Activated CD8-positive, alpha-beta T cell treated with anti-CD3 and anti-CD28 coated beads, Interleukin-2, amount 10 ng/mL, durations not matched to agents 7 days and 5 days (primary cell): ENCODE measurements around the gene GPHN. TPM values are rescaled to one million over a fixed set of nuclear protein-coding genes. Genes with fewer than 3 reads are reported as not detected.
"Not testable (repeated sequence)": the region's sequence is repeated elsewhere in the genome, so short reads cannot be mapped to it uniquely, and the experiment has no call there.

ENCODE experiments used
- ATAC-seq: fragments of 150-1000 bp; cut with Tn5 transposase; one replicate; pipeline ENCODE4 v1.10.0; 2021; ENCODE audit warnings: moderate library complexity
- CTCF ChIA-PET: fragments of 350-600 bp; sonication (Branson Sonifier 250); formaldehyde crosslinking; loops from one replicate; lab custom pipeline; 2021; ENCODE audit warnings: antibody characterized with exemption; lab: Charles Lee
- POLR2A ChIA-PET: fragments of 350-600 bp; sonication (Branson Sonifier 250); formaldehyde crosslinking; loops from one replicate; lab custom pipeline; 2021; ENCODE audit warnings: antibody characterized with exemption; lab: Charles Lee
- DNase-seq: peaks from one replicate; pipeline ENCODE4 v3.0.0-alpha.2; 2020
- H3K27ac Mint-ChIP-seq: one replicate; pipeline ENCODE4 v1.8.0; 2021; ENCODE audit warnings: mild to moderate bottlenecking, mixed read lengths
- H3K27me3 Mint-ChIP-seq: one replicate; pipeline ENCODE4 v1.8.0; 2021; ENCODE audit warnings: low read depth, mixed read lengths
- H3K36me3 Mint-ChIP-seq: one replicate; pipeline ENCODE4 v1.8.0; 2021; ENCODE audit warnings: low read depth, mixed read lengths
- H3K4me1 Mint-ChIP-seq: one replicate; pipeline ENCODE4 v1.8.0; 2021; ENCODE audit warnings: low read depth, mixed read lengths
- H3K4me3 Mint-ChIP-seq: one replicate; pipeline ENCODE4 v1.8.0; 2021; ENCODE audit warnings: mild to moderate bottlenecking, mixed read lengths
- H3K9me3 Mint-ChIP-seq: one replicate; pipeline ENCODE4 v1.8.0; 2022; ENCODE audit warnings: mixed read lengths; ENCODE audit not compliant: insufficient read depth
- total RNA-seq, 2 experiments: library from RNA; stranded (reverse); gene quantifications; one replicate each; pipeline ENCODE4 v1.2.3, GENCODE V29; 2021

The GPHN gene
- total RNA-seq, 2 experiments from 2014 or later: 14.4 to 15.9 TPM

DNA sequence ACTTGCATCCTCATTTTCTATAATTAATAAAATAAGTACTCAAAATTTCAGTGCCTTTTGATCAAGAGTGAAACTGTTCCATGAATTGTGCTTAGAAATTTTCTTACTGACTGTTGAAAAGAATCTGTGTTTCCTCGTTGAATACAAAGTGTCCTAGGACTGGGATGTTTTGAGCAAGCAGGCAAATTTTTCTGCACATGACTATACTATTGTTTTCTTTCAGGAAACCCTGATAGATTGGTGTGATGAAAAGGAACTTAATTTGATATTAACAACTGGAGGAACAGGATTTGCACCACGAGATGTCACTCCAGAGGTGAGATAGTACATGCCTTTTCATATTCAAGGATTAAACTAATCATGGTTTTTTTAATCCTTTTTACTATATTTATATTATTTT is 316.3 kb downstream of the GPHN start:
- H3K27me3 Mint-ChIP-seq: no peaks in the 10 kb centered on the region
- no peak overlapping the region for H3K4me3 Mint-ChIP-seq
- no peaks in the 10 kb centered on the region for H3K36me3 Mint-ChIP-seq
- DNase-seq (no peak), ATAC-seq (no peak)
- H3K9me3 Mint-ChIP-seq: no peaks in the 10 kb centered on the region
- CTCF ChIA-PET: interaction anchor here (1.2 kb wide), 1 partner anchor 32 kb away, joined by 3 read pairs; no protein-coding TSS in a partner anchor
- POLR2A ChIA-PET: no interaction called here
- no peak overlapping the region for H3K27ac Mint-ChIP-seq
- H3K4me1 Mint-ChIP-seq: peaks cover 3% of the 10 kb centered on the region

DNA sequence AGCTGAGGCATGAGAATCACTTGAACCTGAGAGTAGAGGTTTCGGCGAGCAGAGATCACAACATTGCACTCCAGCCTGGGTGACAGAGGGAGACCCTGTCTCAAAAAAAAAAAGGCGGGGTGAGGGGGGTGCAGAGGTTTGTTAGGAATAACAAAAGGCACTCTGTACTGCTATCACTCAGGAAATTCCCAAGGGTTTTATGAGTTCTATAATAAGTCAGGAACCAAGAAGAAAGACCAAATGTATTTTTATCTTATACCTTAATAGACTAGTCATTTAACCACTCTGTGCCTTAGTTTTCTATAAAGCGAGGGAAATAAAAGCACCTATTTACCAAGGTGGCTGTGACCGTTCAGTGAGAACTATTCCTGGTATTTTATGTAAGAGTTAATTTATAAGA is 319.2 kb downstream of the GPHN start:
- H3K9me3 Mint-ChIP-seq: no peaks in the 10 kb centered on the region
- POLR2A ChIA-PET: no interaction called here
- CTCF ChIA-PET: no interaction called here
- H3K36me3 Mint-ChIP-seq: no peaks in the 10 kb centered on the region
- H3K4me3 Mint-ChIP-seq: no peak overlapping the region
- no peak for ATAC-seq
- peaks cover 3% of the 10 kb centered on the region for H3K4me1 Mint-ChIP-seq
- H3K27me3 Mint-ChIP-seq: no peaks in the 10 kb centered on the region
- DNase-seq: no peak
- no peak overlapping the region for H3K27ac Mint-ChIP-seq

DNA sequence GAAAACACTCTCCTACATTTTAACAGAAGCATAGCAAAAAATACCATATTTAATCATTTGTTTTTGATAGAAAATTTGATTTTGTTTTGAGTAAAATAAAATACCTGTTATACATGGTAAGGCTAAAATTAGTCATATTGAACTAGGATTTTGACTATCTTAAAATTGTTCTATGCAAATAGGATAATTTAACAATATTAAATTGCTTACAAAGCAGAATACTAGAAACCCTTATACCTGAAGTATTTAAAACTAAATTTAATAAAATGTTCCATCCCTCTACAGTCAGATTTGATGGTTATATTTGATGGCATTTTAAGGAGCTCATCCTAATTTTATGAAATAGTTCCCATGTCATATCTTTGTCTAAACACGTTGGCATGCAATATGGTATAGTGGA is 323.2 kb downstream of the GPHN start:
- Mint-ChIP-seq H3K4me3 (no peak overlapping the region), H3K9me3 (no peaks in the 10 kb centered on the region), H3K4me1 (no peaks in the 10 kb centered on the region), H3K36me3 (no peaks in the 10 kb centered on the region), H3K27ac (no peak overlapping the region), H3K27me3 (no peaks in the 10 kb centered on the region)
- DNase-seq: no peak
- ATAC-seq: no peak
- POLR2A ChIA-PET: no interaction called here
- CTCF ChIA-PET: no interaction called here

DNA sequence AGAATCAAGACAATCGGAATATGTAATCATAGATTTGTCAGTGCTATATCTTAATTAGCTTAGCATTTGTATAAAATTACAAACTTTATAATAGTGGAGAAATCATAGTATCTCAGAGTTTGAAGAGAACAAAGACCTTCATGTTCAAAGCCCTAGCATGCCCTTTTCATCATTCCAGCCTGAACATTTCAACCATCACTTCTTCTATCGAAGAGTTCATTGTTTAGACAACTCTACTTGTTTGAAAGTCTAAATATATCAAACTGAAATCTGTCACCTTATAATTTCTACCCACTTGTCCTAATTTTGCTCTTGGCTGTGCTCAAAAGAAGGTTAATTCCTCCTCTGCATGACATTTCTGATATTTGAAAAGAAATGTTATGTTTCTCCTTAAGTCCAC is 325.9 kb downstream of the GPHN start:
- POLR2A ChIA-PET: no interaction called here
- ATAC-seq (no peak), DNase-seq (no peak)

DNA sequence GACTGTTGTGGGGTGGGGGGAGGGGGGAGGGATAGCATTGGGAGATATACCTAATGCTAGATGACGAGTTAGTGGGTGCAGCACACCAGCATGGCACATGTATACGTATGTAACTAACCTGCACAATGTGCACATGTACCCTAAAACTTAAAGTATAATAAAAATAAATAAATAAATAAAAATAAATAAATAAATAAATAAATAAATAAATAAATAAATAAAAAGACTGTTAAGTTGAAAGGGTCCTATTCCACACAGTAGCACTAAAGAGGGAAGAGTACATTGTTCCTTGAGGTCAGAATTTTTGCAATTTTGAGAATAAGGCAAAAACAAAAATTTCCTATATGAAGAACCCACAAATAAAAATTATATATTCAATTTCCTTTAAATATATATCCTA is 329.5 kb downstream of the GPHN start:
- H3K27ac Mint-ChIP-seq, ATAC-seq, POLR2A ChIA-PET, H3K4me1 Mint-ChIP-seq, DNase-seq, H3K27me3 Mint-ChIP-seq, H3K9me3 Mint-ChIP-seq, CTCF ChIA-PET, H3K36me3 Mint-ChIP-seq, H3K4me3 Mint-ChIP-seq: not testable (repeated sequence)

More for the DNA sequence above, 325.9 kb downstream of the GPHN start:
- H3K4me3 Mint-ChIP-seq: no peak overlapping the region
- no peaks in the 10 kb centered on the region for H3K36me3 Mint-ChIP-seq
- CTCF ChIA-PET: interaction anchor here (0.6 kb wide), 1 partner anchor 777 kb away, joined by 3 read pairs; no protein-coding TSS in a partner anchor
- H3K4me1 Mint-ChIP-seq: no peaks in the 10 kb centered on the region
- no peaks in the 10 kb centered on the region for H3K27me3 Mint-ChIP-seq
- no peak overlapping the region for H3K27ac Mint-ChIP-seq
- H3K9me3 Mint-ChIP-seq: no peaks in the 10 kb centered on the region

DNA sequence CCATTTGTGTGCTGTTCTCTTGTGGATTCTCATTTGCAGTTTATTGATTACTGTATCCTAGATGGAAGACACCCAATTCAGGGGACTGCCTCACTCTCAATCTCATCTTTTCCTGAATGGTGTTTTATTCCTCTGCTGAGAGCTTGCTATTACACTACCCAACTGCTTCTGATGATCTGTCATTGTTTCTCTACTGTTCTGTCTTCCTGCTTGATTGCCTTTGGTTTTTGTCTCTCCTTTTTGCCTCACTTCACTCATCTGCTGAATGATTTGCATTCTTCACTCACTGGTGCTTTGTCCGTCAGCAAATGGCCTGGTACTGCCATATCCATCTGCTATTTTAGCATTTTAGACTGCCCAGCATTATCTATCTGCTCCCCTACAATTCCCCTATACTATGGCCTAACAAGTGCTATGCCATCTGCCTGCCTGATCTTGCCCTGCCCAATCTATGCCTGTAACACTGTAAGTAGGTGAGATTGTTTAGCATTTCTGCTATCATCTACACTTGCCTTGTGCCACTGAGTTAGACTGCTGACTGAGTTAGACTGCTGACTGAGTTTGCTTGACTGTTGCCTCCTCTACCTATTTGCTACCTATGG is 335.1 kb downstream of the GPHN start:
- Mint-ChIP-seq H3K4me3 (no peak overlapping the region), H3K27ac (no peak overlapping the region), H3K27me3 (no peaks in the 10 kb centered on the region), H3K4me1 (no peaks in the 10 kb centered on the region), H3K36me3 (no peaks in the 10 kb centered on the region), H3K9me3 (no peaks in the 10 kb centered on the region)
- no peak for ATAC-seq
- ChIA-PET POLR2A (no interaction called here), CTCF (no interaction called here)
- no peak for DNase-seq

DNA sequence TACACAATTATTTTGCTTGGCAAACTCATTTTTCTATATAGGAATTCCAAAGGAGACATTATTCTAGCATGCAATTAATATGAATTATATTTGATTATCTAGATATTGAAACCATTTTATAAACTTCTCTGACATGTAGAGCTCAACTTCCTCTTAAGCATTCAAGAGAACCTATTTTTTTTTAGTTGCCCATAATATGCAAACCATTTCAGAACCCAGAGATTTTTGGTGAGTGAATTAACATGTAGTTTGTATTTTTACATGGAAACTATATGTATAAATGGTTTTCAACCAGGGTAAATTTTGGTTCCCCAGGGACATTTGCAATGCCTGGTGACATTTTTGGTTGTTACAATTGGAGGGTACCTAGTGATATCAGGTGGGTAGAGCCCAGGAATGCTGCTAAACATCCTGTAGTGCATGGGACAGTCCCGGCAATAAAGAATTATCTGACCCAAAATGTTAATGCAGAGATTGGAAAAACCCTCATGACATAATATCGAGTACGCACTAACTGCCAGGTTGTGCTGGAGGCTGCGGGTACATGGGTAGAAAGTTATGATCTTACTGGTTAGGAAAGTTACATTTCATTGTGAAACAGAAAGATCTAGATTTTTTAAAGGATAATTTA is 342.4 kb downstream of the GPHN start:
- Mint-ChIP-seq H3K36me3 (peaks cover 2% of the 10 kb centered on the region), H3K27ac (no peak overlapping the region), H3K4me1 (no peaks in the 10 kb centered on the region), H3K27me3 (no peaks in the 10 kb centered on the region), H3K4me3 (no peak overlapping the region), H3K9me3 (no peaks in the 10 kb centered on the region)
- POLR2A ChIA-PET: no interaction called here
- DNase-seq: no peak
- CTCF ChIA-PET: no interaction called here
- ATAC-seq: no peak

DNA sequence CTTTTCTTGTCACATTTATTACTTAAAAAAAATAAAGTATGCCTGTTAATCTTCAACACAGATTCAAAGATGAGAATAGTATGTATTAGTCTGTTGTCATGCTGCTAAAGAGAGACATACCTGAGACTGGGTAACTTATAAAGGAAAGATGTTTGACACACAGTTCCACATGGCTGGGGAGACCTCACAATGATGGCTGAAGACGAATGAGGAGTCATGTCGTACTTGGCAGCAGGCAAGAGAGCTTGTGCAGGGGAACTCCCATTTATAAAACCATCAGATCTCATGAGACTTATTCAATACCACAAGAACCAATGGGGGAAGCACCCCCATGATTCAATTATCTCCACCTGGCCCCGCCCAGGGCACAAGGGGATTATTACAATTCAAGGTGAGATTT is 345.4 kb downstream of the GPHN start:
- Mint-ChIP-seq H3K27me3 (no peaks in the 10 kb centered on the region), H3K9me3 (no peaks in the 10 kb centered on the region), H3K4me3 (no peak overlapping the region), H3K4me1 (no peaks in the 10 kb centered on the region), H3K36me3 (peaks cover 2% of the 10 kb centered on the region), H3K27ac (no peak overlapping the region)
- ChIA-PET POLR2A (no interaction called here), CTCF (interaction anchor here (1.6 kb wide), 1 partner anchor 494 kb away, joined by 3 read pairs; no protein-coding TSS in a partner anchor)
- DNase-seq (no peak), ATAC-seq (no peak)

DNA sequence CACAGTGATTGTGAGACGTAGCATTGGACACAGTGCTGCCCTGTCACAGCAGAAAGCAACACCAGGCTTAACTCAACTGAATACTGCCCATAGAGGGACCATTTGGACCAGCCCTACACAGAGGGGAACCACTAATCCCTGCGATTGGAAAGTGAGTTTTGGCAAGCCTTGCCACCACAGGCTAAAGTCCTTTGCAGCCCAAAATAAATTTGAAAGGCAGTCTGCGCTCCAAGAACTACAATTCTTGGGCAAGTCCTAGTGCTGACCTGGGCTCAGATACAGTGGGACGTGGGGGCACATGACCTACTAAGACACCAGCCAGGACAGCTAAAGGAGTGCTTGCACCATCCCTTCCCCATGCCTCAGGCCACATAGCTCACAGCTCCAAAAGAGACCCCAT is 349.9 kb downstream of the GPHN start:
- H3K27ac Mint-ChIP-seq: no peak overlapping the region
- peaks cover 2% of the 10 kb centered on the region for H3K36me3 Mint-ChIP-seq
- DNase-seq (no peak), ATAC-seq (no peak)
- no peak overlapping the region for H3K4me3 Mint-ChIP-seq
- CTCF ChIA-PET: no interaction called here
- POLR2A ChIA-PET: no interaction called here
- no peaks in the 10 kb centered on the region for H3K4me1 Mint-ChIP-seq
- H3K9me3 Mint-ChIP-seq: peaks cover 13% of the 10 kb centered on the region
- H3K27me3 Mint-ChIP-seq: no peaks in the 10 kb centered on the region

DNA sequence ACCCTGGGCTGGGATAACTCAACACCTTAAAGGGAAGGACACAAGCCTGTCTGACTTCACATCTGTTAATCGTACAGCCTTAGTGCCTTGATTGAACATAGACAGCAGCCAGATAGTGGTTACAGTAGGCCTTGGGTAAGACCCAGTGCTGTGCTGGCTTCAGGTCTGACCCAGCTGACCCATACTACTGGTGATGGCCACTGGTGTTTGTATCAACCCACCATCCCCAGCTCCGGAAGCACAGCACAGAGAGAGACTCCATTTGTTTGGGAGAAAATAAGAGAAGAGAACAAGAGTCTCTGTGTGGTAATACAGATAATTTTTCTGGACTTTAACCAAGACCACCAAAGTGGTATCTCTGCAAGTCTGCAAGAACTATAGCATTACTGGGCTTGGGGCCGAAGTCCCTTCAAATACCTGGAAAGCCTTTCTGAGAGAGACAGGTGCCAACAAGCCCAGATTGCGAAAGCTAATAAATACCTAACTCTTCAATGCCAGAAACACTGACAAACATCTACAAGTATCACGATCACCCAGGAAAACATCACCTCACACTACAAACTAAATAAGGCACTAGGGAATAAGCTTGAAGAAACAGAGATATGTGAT is 351.2 kb downstream of the GPHN start:
- H3K4me1 Mint-ChIP-seq: no peaks in the 10 kb centered on the region
- no peak overlapping the region for H3K4me3 Mint-ChIP-seq
- no peaks in the 10 kb centered on the region for H3K27me3 Mint-ChIP-seq
- no peak overlapping the region for H3K27ac Mint-ChIP-seq
- ChIA-PET POLR2A (no interaction called here), CTCF (no interaction called here)
- no peak for ATAC-seq
- H3K36me3 Mint-ChIP-seq: no peaks in the 10 kb centered on the region
- peaks cover 13% of the 10 kb centered on the region for H3K9me3 Mint-ChIP-seq
- DNase-seq: no peak

DNA sequence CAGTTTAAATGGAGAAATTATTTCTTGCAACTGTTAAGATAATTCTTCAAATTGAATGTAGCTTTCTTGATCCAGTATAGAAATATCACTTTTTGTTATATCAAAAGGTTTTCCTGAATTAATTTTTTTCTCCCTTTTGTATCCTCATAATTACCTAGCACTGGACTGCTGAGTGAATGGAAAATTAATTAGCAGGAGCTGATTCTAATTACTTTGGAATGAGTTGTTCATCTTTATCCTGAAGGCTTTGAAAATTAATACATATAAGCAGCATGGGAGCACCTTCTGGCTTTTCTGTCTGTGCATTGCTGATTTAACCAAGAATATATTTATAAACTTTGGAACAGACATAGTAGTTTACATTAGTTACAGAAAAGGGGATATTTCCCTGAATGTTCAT is 373.6 kb downstream of the GPHN start:
- ATAC-seq: no peak
- H3K4me3 Mint-ChIP-seq: no peak overlapping the region
- H3K4me1 Mint-ChIP-seq: no peaks in the 10 kb centered on the region
- no peaks in the 10 kb centered on the region for H3K27me3 Mint-ChIP-seq
- H3K36me3 Mint-ChIP-seq: peaks cover 6% of the 10 kb centered on the region
- H3K27ac Mint-ChIP-seq: no peak overlapping the region
- DNase-seq: no peak
- CTCF ChIA-PET: no interaction called here
- H3K9me3 Mint-ChIP-seq: peaks cover 11% of the 10 kb centered on the region
- POLR2A ChIA-PET: no interaction called here

DNA sequence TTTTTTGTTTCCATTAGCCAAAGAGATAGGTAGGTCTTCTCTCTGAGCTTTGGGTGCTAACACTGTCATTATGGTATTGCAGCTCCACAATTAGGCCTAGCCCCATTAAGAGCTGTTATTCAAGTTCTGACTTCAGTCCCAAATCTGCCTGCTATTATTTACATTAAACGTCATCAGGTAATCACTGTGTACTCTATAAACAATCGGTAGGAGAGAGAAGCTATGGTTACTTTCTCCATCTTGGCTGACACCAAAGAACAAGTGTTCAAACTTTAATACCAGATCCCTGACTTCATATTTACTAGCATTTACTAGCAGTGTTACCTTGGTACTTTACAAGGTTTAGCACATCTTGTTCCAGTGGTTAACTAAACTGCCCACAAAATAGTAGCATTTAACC is 376.2 kb downstream of the GPHN start:
- H3K27me3 Mint-ChIP-seq: no peaks in the 10 kb centered on the region
- CTCF ChIA-PET: no interaction called here
- ATAC-seq: no peak

More for the DNA sequence above, 376.2 kb downstream of the GPHN start:
- DNase-seq: no peak
- Mint-ChIP-seq H3K4me1 (no peaks in the 10 kb centered on the region), H3K4me3 (no peak overlapping the region), H3K9me3 (peaks cover 6% of the 10 kb centered on the region), H3K36me3 (peaks cover 6% of the 10 kb centered on the region), H3K27ac (no peak overlapping the region)
- POLR2A ChIA-PET: no interaction called here
